ENCODE data around the gene FBXW8.

Gene FBXW8

DNA sequence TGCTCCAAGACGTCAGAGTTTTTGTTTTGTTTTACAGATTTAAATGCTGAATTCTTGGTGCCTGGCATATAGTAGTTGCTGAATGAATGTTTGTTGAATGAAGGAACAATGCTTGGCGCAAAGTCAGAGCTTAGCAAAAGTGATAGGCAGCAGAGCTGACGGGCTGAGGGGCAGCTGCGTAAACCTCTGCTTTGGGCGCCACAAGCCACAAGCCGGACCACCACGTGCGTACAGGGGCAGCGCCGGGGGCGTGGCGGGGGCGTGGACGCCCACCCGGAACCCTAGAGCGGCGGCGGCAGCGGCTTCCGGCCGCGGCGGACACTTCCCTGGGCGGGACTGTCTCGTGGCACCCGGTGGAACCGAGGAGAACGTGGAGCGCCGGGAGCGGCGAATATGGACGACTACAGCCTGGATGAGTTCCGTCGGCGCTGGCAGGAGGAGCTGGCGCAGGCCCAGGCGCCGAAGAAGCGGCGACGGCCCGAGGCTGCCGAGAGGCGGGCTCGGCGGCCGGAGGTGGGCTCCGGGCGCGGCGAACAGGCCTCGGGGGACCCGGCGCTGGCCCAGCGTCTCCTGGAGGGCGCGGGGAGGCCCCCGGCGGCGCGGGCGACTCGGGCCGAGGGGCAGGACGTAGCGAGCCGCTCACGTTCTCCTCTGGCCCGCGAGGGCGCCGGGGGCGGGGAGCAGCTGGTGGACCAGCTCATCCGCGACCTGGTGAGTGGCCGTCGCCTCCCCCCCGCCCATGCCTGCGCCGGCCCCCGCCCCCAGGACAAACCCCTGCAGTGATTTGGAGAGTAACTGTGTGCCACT lies at the start of gene FBXW8:
Gene FBXW8 (plus strand): TSS at position 306 of the 807 bp plus-strand sequence. CDS start 88 bp downstream, at position 394.
- TF ChIP-seq CTCF (IDR thresholded peaks at IDR 0.05), result no peak
- H3K36me3 Mint-ChIP-seq (ENCODE audit: low read depth), result peaks cover 24% of the 10 kb centered on the region
- H3K27ac Mint-ChIP-seq, result peak within 1 kb of the TSS; percentile 79
- H3K27me3 Mint-ChIP-seq (ENCODE audit: low read depth, poor library complexity), result peaks cover 26% of the 10 kb centered on the region
- peaks cover 18% of the 10 kb centered on the region for H3K4me1 Mint-ChIP-seq
- H3K4me3 Mint-ChIP-seq, result peak within 1 kb of the TSS; percentile 88
- peak; percentile 81 for DNase-seq
- H3K9me3 Mint-ChIP-seq, result peaks cover 8% of the 10 kb centered on the region

GRCh38 chr12:116861320-116861719 lies 49.4 kb upstream of the FBXW8 start:
- Mint-ChIP-seq H3K4me1 (peaks cover 46% of the 10 kb centered on the region), H3K36me3 (ENCODE audit: low read depth) (no peaks in the 10 kb centered on the region), H3K27me3 (ENCODE audit: low read depth, poor library complexity) (peaks cover 24% of the 10 kb centered on the region), H3K4me3 (no peak overlapping the region), H3K27ac (no peak overlapping the region), H3K9me3 (no peaks in the 10 kb centered on the region)
- peak; percentile 54 for DNase-seq
- TF ChIP-seq CTCF (IDR thresholded peaks at IDR 0.05), result no peak

DNA sequence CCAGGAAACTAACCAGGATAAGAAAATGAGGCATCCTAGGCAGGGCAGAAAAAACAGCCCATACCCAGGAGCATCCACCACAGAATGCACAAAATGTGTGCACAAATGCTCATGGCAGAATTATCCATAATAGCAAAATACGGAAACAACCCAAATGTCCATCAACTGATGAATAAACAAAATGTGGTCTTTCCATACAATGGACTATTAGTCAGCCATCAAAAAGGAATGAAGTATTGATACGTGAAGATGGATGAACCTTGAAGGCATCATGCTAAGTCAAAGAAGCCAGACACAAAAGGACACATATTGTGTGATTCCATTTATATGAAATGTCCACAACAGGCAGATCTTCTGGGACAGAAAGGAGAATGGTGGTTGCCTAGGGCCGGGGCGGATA lies 48.6 kb upstream of the FBXW8 start:
- Mint-ChIP-seq H3K4me1 (peaks cover 46% of the 10 kb centered on the region), H3K9me3 (no peaks in the 10 kb centered on the region), H3K36me3 (ENCODE audit: low read depth) (no peaks in the 10 kb centered on the region), H3K4me3 (no peak overlapping the region), H3K27ac (no peak overlapping the region), H3K27me3 (ENCODE audit: low read depth, poor library complexity) (peaks cover 24% of the 10 kb centered on the region)
- no peak for TF ChIP-seq CTCF (IDR thresholded peaks at IDR 0.05)
- no peak for DNase-seq

DNA sequence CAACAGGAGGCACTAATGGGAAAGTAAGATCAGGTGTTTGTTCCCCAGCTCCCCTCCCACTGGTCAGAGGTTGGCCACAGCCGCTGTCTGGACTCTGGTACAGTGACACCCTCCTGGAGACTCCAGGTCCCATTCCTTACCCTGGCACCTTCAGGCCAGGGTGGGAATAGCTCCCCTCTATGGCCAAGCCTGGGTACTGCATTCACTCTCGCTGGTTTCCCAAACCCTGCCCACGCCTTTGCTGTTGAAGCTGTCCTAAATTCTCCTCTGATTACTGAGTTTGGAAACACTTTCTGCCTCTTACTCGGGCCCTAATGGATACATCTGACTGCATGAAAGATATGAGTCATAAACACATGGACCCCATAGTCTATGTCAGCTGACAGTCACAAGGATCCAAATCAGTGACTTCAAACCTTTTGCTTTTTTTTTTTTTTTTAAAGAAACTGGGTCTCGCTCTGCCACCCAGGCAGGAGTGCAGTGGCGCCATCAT lies 47.4 kb upstream of the FBXW8 start:
- peak; percentile 24 for DNase-seq
- Mint-ChIP-seq H3K36me3 (ENCODE audit: low read depth) (no peaks in the 10 kb centered on the region), H3K4me3 (no peak overlapping the region), H3K4me1 (peaks cover 36% of the 10 kb centered on the region), H3K9me3 (no peaks in the 10 kb centered on the region), H3K27me3 (ENCODE audit: low read depth, poor library complexity) (peaks cover 22% of the 10 kb centered on the region), H3K27ac (no peak overlapping the region)
- peak; percentile 56 for TF ChIP-seq CTCF (IDR thresholded peaks at IDR 0.05)

- TF ChIP-seq CTCF (IDR thresholded peaks at IDR 0.05), result no peak
- Mint-ChIP-seq H3K4me1 (peaks cover 24% of the 10 kb centered on the region), H3K9me3 (no peaks in the 10 kb centered on the region), H3K4me3 (no peak overlapping the region), H3K27me3 (ENCODE audit: low read depth, poor library complexity) (peaks cover 22% of the 10 kb centered on the region), H3K27ac (no peak overlapping the region), H3K36me3 (ENCODE audit: low read depth) (no peaks in the 10 kb centered on the region)
- no peak for DNase-seq
Measured at GRCh38 chr12:116864371-116865160, 46.2 kb upstream of the FBXW8 start.

Measured in nephron progenitor cell (in vitro differentiated cells).